IMR-90 (cell line): Measurements from ENCODE around the gene SGK1. TPM values are rescaled to one million over a fixed set of nuclear protein-coding genes. Genes with fewer than 3 reads are reported as not detected.
"Not testable (repeated sequence)": the region's sequence is repeated elsewhere in the genome, so short reads cannot be mapped to it uniquely, and the experiment has no call there.

Experiments
- ATAC-seq: fragments of 200-7000 bp; cut with Tn5 transposase; 2 replicates; pipeline ENCODE4 v1.9.1; 2020; ENCODE audit warnings: low read depth, mild to moderate bottlenecking, moderate library complexity
- BruUV-seq: library from RNA; stranded (reverse); fragments of 400-500 nt; replicated peaks from 2 replicates; lab custom pipeline; 2021; lab: Mats Ljungman, UMichigan
- CTCF ChIA-PET: fragments of 300-600 bp; formaldehyde crosslinking; extraction: SDS; loops from one replicate; lab custom pipeline; 2021; ENCODE audit warnings: antibody characterized with exemption; lab: Yijun Ruan, JAX
- POLR2A ChIA-PET: fragments of 300-600 bp; sonication (Branson Sonifier 250); formaldehyde crosslinking; loops from one replicate; lab custom pipeline; 2022; ENCODE audit warnings: antibody characterized with exemption; ENCODE audit not compliant: unreplicated experiment; lab: Charles Lee
- DNase-seq: peaks from one replicate; pipeline ENCODE4 v3.0.0; 2013
- H2AFZ ChIP-seq: replicated peaks from 2 replicates; pipeline ENCODE3; 2013; ENCODE audit warnings: low read length, mild to moderate bottlenecking; ENCODE audit not compliant: poor library complexity
- H2AK5ac ChIP-seq: 2 replicates; pipeline ENCODE4 v1.6.1; 2013; ENCODE audit warnings: low read depth, low read length, inconsistent platforms
- H2AK9ac ChIP-seq: replicated peaks from 2 replicates; pipeline ENCODE3; 2013; ENCODE audit warnings: mild to moderate bottlenecking, low read depth, low read length, moderate library complexity; ENCODE audit not compliant: poor library complexity
- H2BK120ac ChIP-seq: 2 replicates; pipeline ENCODE4 v1.6.1; 2013; ENCODE audit warnings: low read depth, low read length, inconsistent platforms
- H2BK15ac ChIP-seq: 3 replicates; pipeline ENCODE4 v1.6.1; 2013; ENCODE audit warnings: low read depth, low read length, inconsistent platforms
- H2BK20ac ChIP-seq: 2 replicates; pipeline ENCODE4 v1.6.1; 2013; ENCODE audit warnings: low read depth, mild to moderate bottlenecking, inconsistent platforms, low read length, moderate library complexity
- H2BK5ac ChIP-seq: 2 replicates; pipeline ENCODE4 v1.6.1; 2013; ENCODE audit warnings: mild to moderate bottlenecking, low read depth, low read length, inconsistent platforms; ENCODE audit not compliant: poor library complexity, severe bottlenecking
- H3K14ac ChIP-seq: replicated peaks from 2 replicates; pipeline ENCODE4 v1.6.1; 2013; ENCODE audit warnings: low read depth, low read length, inconsistent platforms
- H3K18ac ChIP-seq: 2 replicates; pipeline ENCODE4 v1.6.1; 2013; ENCODE audit warnings: low read depth, low read length, control low read depth
- H3K23ac ChIP-seq: 2 replicates; pipeline ENCODE4 v1.6.1; 2013; ENCODE audit warnings: low read depth, low read length, inconsistent platforms
- H3K27ac ChIP-seq: 2 replicates; pipeline ENCODE4 v1.5.1; 2013; ENCODE audit warnings: mild to moderate bottlenecking, control low read depth, low read length; ENCODE audit not compliant: insufficient read depth
- H3K27me3 ChIP-seq: 2 replicates; pipeline ENCODE4 v1.6.1; 2013; ENCODE audit warnings: low read length; ENCODE audit not compliant: control insufficient read depth, insufficient read depth
- H3K36me3 ChIP-seq: 2 replicates; pipeline ENCODE4 v1.6.1; 2013; ENCODE audit warnings: low read length, mixed read lengths; ENCODE audit not compliant: control insufficient read depth, insufficient read depth
- H3K4ac ChIP-seq: 2 replicates; pipeline ENCODE4 v1.6.1; 2013; ENCODE audit warnings: low read depth, low read length, inconsistent platforms
- H3K4me1 ChIP-seq: 2 replicates; pipeline ENCODE4 v1.6.1; 2013; ENCODE audit warnings: low read length, mixed read lengths; ENCODE audit not compliant: control insufficient read depth, insufficient read depth
- H3K4me2 ChIP-seq: 2 replicates; pipeline ENCODE4 v1.6.1; 2013; ENCODE audit warnings: low read depth, mild to moderate bottlenecking, control low read depth, low read length, moderate library complexity
- H3K4me3 ChIP-seq: 2 replicates; pipeline ENCODE4 v1.5.1; 2013; ENCODE audit warnings: low read depth, mild to moderate bottlenecking, control low read depth, low read length, moderate library complexity; ENCODE audit not compliant: insufficient read depth
- H3K56ac ChIP-seq: 2 replicates; pipeline ENCODE4 v1.6.1; 2013; ENCODE audit warnings: low read length, inconsistent platforms; ENCODE audit not compliant: insufficient read depth; ENCODE audit errors: extremely low read depth
- H3K79me1 ChIP-seq, 2 experiments: 2 replicates each; pipeline ENCODE4 v1.6.1; 2013; ENCODE audit warnings: low read length in 2 of 2, inconsistent platforms in 1 of 2, low read depth in 1 of 2
- H3K9ac ChIP-seq: 2 replicates; pipeline ENCODE4 v1.6.1; 2013; ENCODE audit warnings: low read depth, low read length, control low read depth
- H3K9me1 ChIP-seq: 2 replicates; pipeline ENCODE4 v1.6.1; 2013; ENCODE audit warnings: low read length, inconsistent platforms; ENCODE audit not compliant: insufficient read depth
- H3K9me3 ChIP-seq: 2 replicates; pipeline ENCODE4 v1.6.1; 2013; ENCODE audit warnings: low read length; ENCODE audit not compliant: control insufficient read depth, insufficient read depth
- H4K20me1 ChIP-seq: 2 replicates; pipeline ENCODE4 v1.6.1; 2013; ENCODE audit warnings: low read length, inconsistent platforms; ENCODE audit not compliant: insufficient read depth
- H4K5ac ChIP-seq: 2 replicates; pipeline ENCODE4 v1.6.1; 2013; ENCODE audit warnings: mild to moderate bottlenecking, low read depth, low read length, control low read depth
- H4K8ac ChIP-seq, 2 experiments: 2 replicates each; pipeline ENCODE4 v1.6.1; 2013; ENCODE audit warnings: low read depth in 2 of 2, low read length in 2 of 2, control low read depth in 1 of 2, inconsistent platforms in 1 of 2
- H4K91ac ChIP-seq: 2 replicates; pipeline ENCODE4 v1.6.1; 2013; ENCODE audit warnings: low read depth, low read length, inconsistent platforms; ENCODE audit not compliant: insufficient read depth
- WGBS, 2 experiments: methylation state at CpG; one replicate each; pipeline versions ENCODE4 v1.1.5 to v1.1.7; 2013; ENCODE audit warnings: missing lambda C conversion rate in 2 of 2; ENCODE audit not compliant: insufficient read length in 1 of 2; ENCODE audit errors: extremely low coverage in 2 of 2; 5-methylcytosine and 5-hydroxymethylcytosine counted together
- dilution Hi-C: fragments of 300-500 bp; cut with HindIII; formaldehyde crosslinking; loops from one replicate; pipeline ENCODE4 v1.14.3; 2018; ENCODE audit warnings: low sequenced_read_pairs; ENCODE audit not compliant: unreplicated experiment
- in situ Hi-C: fragments of 300-500 bp; cut with MboI; formaldehyde crosslinking; loops from 3 replicates; pipeline ENCODE4 v1.14.3; 2019; ENCODE audit warnings: low sequenced_read_pairs, inconsistent platforms, mixed read lengths
- intact Hi-C: fragments of 100-400 bp; cut with micrococcal nuclease; formaldehyde crosslinking; loops from 2 replicates; pipeline ENCODE4 v1.10.0; 2022
- polyA plus RNA-seq, 3 experiments: library from polyadenylated mRNA; depleted of rRNA; stranded (reverse); fragments of >200 nt; gene quantifications; 2 replicates each; pipeline ENCODE4 v1.2.3, GENCODE V29; 2012; ENCODE audit warnings: low replicate concordance in 1 of 3
- total RNA-seq: library from RNA; depleted of rRNA; stranded (reverse); fragments of >200 nt; gene quantifications from 2 replicates; pipeline ENCODE4 v1.2.3, GENCODE V29; 2012

The SGK1 gene
- total and polyA plus RNA-seq, 2 of the 4 experiments (the other 2 are of a cell fraction): 121 to 255 TPM

- CTCF ChIA-PET, dilution Hi-C loops, H3K9ac ChIP-seq, in situ Hi-C loops, H2BK20ac ChIP-seq, H3K4ac ChIP-seq, H3K18ac ChIP-seq, H4K20me1 ChIP-seq, DNase-seq, H2BK120ac ChIP-seq, H3K36me3 ChIP-seq, H3K4me3 ChIP-seq, H2AK9ac ChIP-seq, H2BK5ac ChIP-seq, H3K27me3 ChIP-seq, H3K4me1 ChIP-seq, H3K9me1 ChIP-seq, H3K79me1 ChIP-seq, ATAC-seq, POLR2A ChIA-PET, H3K9me3 ChIP-seq, H3K27ac ChIP-seq, H2BK15ac ChIP-seq, H3K56ac ChIP-seq, H4K91ac ChIP-seq, H2AFZ ChIP-seq, H4K5ac ChIP-seq, H3K14ac ChIP-seq, BruUV-seq, H3K23ac ChIP-seq, H3K4me2 ChIP-seq, H4K8ac ChIP-seq, H2AK5ac ChIP-seq: not testable (repeated sequence)
- intact Hi-C loops: loop anchor here (5.0 kb wide), 1 partner anchor 323 kb away; no protein-coding TSS in a partner anchor
- WGBS, 2 experiments: no CpG with 5 or more reads among the region's 2 CpGs
Measured at GRCh38 chr6:134319686-134320085, 1.8 kb upstream of the SGK1 start.
